Activated CD4-positive, alpha-beta T cell treated with anti-CD3 and anti-CD28 coated beads, Interleukin-2, amount 50 U/mL, for 1 hour (primary cell): ENCODE measurements around the gene RRAGA.
"Not testable (repeated sequence)": the region's sequence is repeated elsewhere in the genome, so short reads cannot be mapped to it uniquely, and the experiment has no call there.

ENCODE experiments used
- DNase-seq: peaks from one replicate; pipeline ENCODE4 v3.0.0-alpha.2; 2020

RRAGA gene

GRCh38 chr9:19048966-19049916 is at the start of gene RRAGA:
Gene RRAGA (plus strand): TSS chr9:19049427. CDS start chr9:19049660, 233 bp downstream.
- DNase-seq, result peak; percentile 95

- DNase-seq, result no peak
Measured at GRCh38 chr9:19000133-19000532, 49.1 kb upstream of the RRAGA start.

- no peak for DNase-seq
Measured at GRCh38 chr9:19009391-19009965, 39.7 kb upstream of the RRAGA start.

- no peak for DNase-seq
Measured at GRCh38 chr9:19018201-19018600, 31.0 kb upstream of the RRAGA start.

- DNase-seq, result no peak
Measured at GRCh38 chr9:19020886-19021455, 28.3 kb upstream of the RRAGA start.

GRCh38 chr9:19021649-19022048 is 27.6 kb upstream of the RRAGA start:
- DNase-seq, result not testable (repeated sequence)

GRCh38 chr9:19022206-19022605 is 27.0 kb upstream of the RRAGA start:
- DNase-seq, result no peak

- DNase-seq, result no peak
Measured at GRCh38 chr9:19023078-19023477, 26.1 kb upstream of the RRAGA start.

- DNase-seq, result no peak
Measured at GRCh38 chr9:19026375-19026774, 22.9 kb upstream of the RRAGA start.

GRCh38 chr9:19027825-19028224 is 21.4 kb upstream of the RRAGA start:
- no peak for DNase-seq

GRCh38 chr9:19028835-19029451 is 20.3 kb upstream of the RRAGA start:
- no peak for DNase-seq

GRCh38 chr9:19030899-19031298 is 18.3 kb upstream of the RRAGA start:
- DNase-seq, result no peak

GRCh38 chr9:19032406-19032805 is 16.8 kb upstream of the RRAGA start:
- DNase-seq, result no peak

- DNase-seq, result no peak
Measured at GRCh38 chr9:19033015-19033414, 16.2 kb upstream of the RRAGA start, which contains the start of gene SAXO1. Gene SAXO1 (minus strand): TSS chr9:19033209. CDS start chr9:19032908, 301 bp downstream.

GRCh38 chr9:19036611-19037010 is 12.6 kb upstream of the RRAGA start:
- DNase-seq, result no peak

GRCh38 chr9:19049917-19050636 is 850 bp downstream of the RRAGA start:
- no peak for DNase-seq

- DNase-seq, result no peak
Measured at GRCh38 chr9:19050637-19051591, 1.7 kb downstream of the RRAGA start.

- DNase-seq, result no peak
Measured at GRCh38 chr9:19057033-19057432, 7.8 kb downstream of the RRAGA start.

GRCh38 chr9:19074229-19074628 is 25.0 kb downstream of the RRAGA start:
- DNase-seq, result no peak

- DNase-seq, result no peak
Measured at GRCh38 chr9:19074836-19075235, 25.6 kb downstream of the RRAGA start.

- no peak for DNase-seq
Measured at GRCh38 chr9:19085295-19085694, 36.1 kb downstream of the RRAGA start.
